Activated CD8-positive, alpha-beta T cell treated with anti-CD3 and anti-CD28 coated beads for 36 hours (primary cell): ENCODE data around the gene NPHS1. TPM values are rescaled to one million over a fixed set of nuclear protein-coding genes. Genes with fewer than 3 reads are reported as not detected.

Source experiments
- ATAC-seq: fragments of 200-7000 bp; cut with Tn5 transposase; one replicate; pipeline ENCODE4 v1.10.0; 2021; ENCODE audit warnings: mild to moderate bottlenecking, moderate library complexity
- CTCF ChIA-PET: fragments of 350-600 bp; sonication (Branson Sonifier 250); formaldehyde crosslinking; loops from one replicate; lab custom pipeline; 2021; ENCODE audit warnings: antibody characterized with exemption; lab: Charles Lee
- POLR2A ChIA-PET: fragments of 350-600 bp; sonication (Branson Sonifier 250); formaldehyde crosslinking; loops from one replicate; lab custom pipeline; 2021; ENCODE audit warnings: antibody characterized with exemption; lab: Charles Lee
- DNase-seq: peaks from one replicate; pipeline ENCODE4 v3.0.0-alpha.2; 2020
- H3K27ac Mint-ChIP-seq: one replicate; pipeline ENCODE4 v1.8.0; 2021; ENCODE audit warnings: mild to moderate bottlenecking, mixed read lengths
- H3K27me3 Mint-ChIP-seq: one replicate; pipeline ENCODE4 v1.8.0; 2021; ENCODE audit warnings: mixed read lengths
- H3K36me3 Mint-ChIP-seq: one replicate; pipeline ENCODE4 v1.8.0; 2021; ENCODE audit warnings: low read depth, mixed read lengths
- H3K4me1 Mint-ChIP-seq: one replicate; pipeline ENCODE4 v1.8.0; 2021; ENCODE audit warnings: low read depth, mixed read lengths
- H3K4me3 Mint-ChIP-seq: one replicate; pipeline ENCODE4 v1.8.0; 2021; ENCODE audit warnings: mild to moderate bottlenecking, moderate library complexity, mixed read lengths
- H3K9me3 Mint-ChIP-seq: one replicate; pipeline ENCODE4 v1.8.0; 2021; ENCODE audit warnings: mixed read lengths
- CTCF ChIP-seq: fragments of 200-600 bp; IDR thresholded peaks from one replicate; pipeline ENCODE4 v1.8.0; 2022; ENCODE audit warnings: antibody characterized with exemption, mild to moderate bottlenecking
- intact Hi-C: fragments of 100-400 bp; cut with micrococcal nuclease; formaldehyde crosslinking; loops from one replicate; pipeline ENCODE4 v1.10.0; 2022
- total RNA-seq, 2 experiments: library from RNA; stranded (reverse); gene quantifications; one replicate each; pipeline ENCODE4 v1.2.3, GENCODE V29; 2021

The NPHS1 gene
- total RNA-seq, 2 experiments from 2014 or later, result not detected

- DNase-seq (no peak), ATAC-seq (no peak)
- ChIA-PET CTCF (no interaction called here), POLR2A (interaction anchor here (0.6 kb wide), 1 partner anchor 22 kb away, joined by 3 read pairs; no protein-coding TSS in a partner anchor)
- Mint-ChIP-seq H3K4me1 (no peaks in the 10 kb centered on the region), H3K27ac (no peak overlapping the region), H3K4me3 (no peak overlapping the region), H3K9me3 (no peaks in the 10 kb centered on the region), H3K27me3 (no peaks in the 10 kb centered on the region), H3K36me3 (no peaks in the 10 kb centered on the region)
- no peak for TF ChIP-seq CTCF
- intact Hi-C loops, result no loop called here
Observed at GRCh38 chr19:35787227-35787799, 65.0 kb downstream of the NPHS1 start.

GRCh38 chr19:35786299-35787160 lies 65.8 kb downstream of the NPHS1 start:
- Mint-ChIP-seq H3K36me3 (no peaks in the 10 kb centered on the region), H3K4me1 (no peaks in the 10 kb centered on the region), H3K27ac (no peak overlapping the region), H3K9me3 (no peaks in the 10 kb centered on the region), H3K27me3 (no peaks in the 10 kb centered on the region), H3K4me3 (no peak overlapping the region)
- TF ChIP-seq CTCF, result no peak
- no peak for ATAC-seq
- ChIA-PET CTCF (no interaction called here), POLR2A (interaction anchor here (0.6 kb wide), 1 partner anchor 21 kb away, joined by 3 read pairs; no protein-coding TSS in a partner anchor)
- DNase-seq, result no peak
- intact Hi-C loops, result no loop called here

GRCh38 chr19:35785339-35785627 lies 67.0 kb downstream of the NPHS1 start:
- H3K9me3 Mint-ChIP-seq, result no peaks in the 10 kb centered on the region
- no peak for TF ChIP-seq CTCF
- ChIA-PET POLR2A (no interaction called here), CTCF (no interaction called here)
- H3K4me3 Mint-ChIP-seq, result no peak overlapping the region
- intact Hi-C loops, result no loop called here
- DNase-seq (no peak), ATAC-seq (no peak)
- H3K4me1 Mint-ChIP-seq, result no peaks in the 10 kb centered on the region
- H3K27me3 Mint-ChIP-seq, result no peaks in the 10 kb centered on the region
- H3K36me3 Mint-ChIP-seq, result no peaks in the 10 kb centered on the region
- H3K27ac Mint-ChIP-seq, result no peak overlapping the region

- POLR2A ChIA-PET, result no interaction called here
- intact Hi-C loops, result no loop called here
Observed at GRCh38 chr19:35784503-35785338, 67.6 kb downstream of the NPHS1 start.

More at GRCh38 chr19:35784503-35785338, 67.6 kb downstream of the NPHS1 start:
- Mint-ChIP-seq H3K4me3 (no peak overlapping the region), H3K36me3 (no peaks in the 10 kb centered on the region), H3K27ac (no peak overlapping the region), H3K27me3 (no peaks in the 10 kb centered on the region), H3K9me3 (no peaks in the 10 kb centered on the region), H3K4me1 (no peaks in the 10 kb centered on the region)
- ATAC-seq (no peak), DNase-seq (no peak)
- CTCF ChIA-PET, result no interaction called here
- no peak for TF ChIP-seq CTCF
